Suppressor macrophage (primary cell): Measurements from ENCODE around the gene MCRIP2.
A peak's percentile ranks its signal among the peaks of the same experiment; 100 is the strongest.
"Not testable (repeated sequence)": the region's sequence is repeated elsewhere in the genome, so short reads cannot be mapped to it uniquely, and the experiment has no call there.

Experiments
- DNase-seq, 4 experiments: peaks; one replicate each; pipeline ENCODE4 v3.0.0-alpha.2; 2020 to 2022

The MCRIP2 gene

DNA sequence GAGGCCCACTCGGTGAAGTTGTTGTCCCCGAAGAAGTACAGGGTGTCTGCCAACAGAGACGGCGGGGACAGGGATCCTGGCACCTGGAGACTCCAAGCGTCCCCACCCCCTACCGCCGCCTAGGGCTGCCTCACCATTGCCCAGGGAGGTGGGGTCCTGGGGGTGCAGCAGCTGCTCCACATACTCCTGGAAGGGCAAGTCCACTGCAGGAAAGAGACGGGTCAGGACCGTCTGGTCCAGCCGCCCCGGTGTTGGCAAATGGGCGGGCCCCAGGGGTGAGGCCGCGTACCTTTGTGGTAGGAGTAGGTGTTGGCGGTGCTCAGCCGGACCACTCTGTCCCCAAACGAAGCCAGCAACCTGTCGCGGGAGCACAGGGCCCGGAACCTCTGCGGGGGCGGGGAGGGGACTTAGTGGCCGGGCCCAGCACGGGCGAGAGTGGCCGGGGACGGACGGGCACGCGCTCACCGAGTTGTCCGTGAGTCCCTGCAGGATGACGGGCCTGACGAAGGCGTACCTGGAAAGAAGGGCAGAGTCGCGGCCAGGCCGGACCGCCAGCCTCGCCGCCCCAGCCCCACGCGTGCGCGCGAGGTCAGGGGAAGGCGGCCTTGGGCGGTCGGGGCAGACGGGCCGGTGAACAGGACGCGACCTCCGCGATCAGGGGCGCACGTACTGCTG is 41.9 kb downstream of the MCRIP2 start:
- peak in 1 of 4 experiments; percentile 24 for DNase-seq

DNA sequence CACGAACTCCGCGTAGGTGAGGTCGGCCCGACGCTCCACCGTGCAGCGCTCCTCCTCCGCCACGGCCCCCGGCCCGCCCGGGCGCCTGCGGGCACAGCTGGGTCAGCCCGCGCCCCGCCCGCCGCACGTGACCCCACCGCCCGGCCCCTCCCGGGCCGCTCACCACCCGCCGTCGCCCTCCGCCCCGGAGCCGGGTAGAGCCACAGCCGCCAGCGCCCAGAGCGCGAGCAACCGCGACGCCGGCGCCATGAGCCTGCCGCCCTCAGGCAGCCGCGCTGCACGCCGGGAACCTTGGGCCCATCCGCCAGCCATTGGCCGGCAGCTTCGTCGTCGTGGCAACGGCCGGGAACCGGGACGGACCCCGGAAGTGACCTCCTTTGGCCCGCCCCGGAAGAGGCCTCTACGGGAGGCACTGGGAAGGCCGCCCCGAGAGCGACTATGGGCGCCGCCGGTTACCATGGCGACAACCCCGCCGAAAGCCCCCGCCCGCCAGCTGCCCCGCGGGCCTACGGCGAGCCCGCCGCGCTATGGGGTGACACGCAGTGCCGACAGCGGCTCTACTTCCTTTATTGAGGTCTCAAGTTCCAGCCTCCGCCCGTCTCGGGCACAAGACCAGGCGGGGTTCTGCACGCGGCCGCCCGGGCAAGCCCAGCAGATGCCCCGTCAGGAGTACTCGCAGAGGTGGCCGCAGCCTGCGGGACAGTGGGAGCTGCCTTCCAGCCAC is 42.6 kb downstream of the MCRIP2 start, which contains the start of gene JMJD8:
JMJD8 (minus strand) TSS at position 264 of the 724 bp plus-strand sequence; CDS start at position 249, 15 bp downstream.
- DNase-seq: peak; percentile 97 to 99 (median 98)

GRCh38 chr16:684961-685696 is 43.5 kb downstream of the MCRIP2 start:
- no peak for DNase-seq

GRCh38 chr16:685967-686366 is 44.3 kb downstream of the MCRIP2 start:
- DNase-seq: peak; percentile 42 to 76 (median 56)

- DNase-seq: no peak
Observed at GRCh38 chr16:686459-687260, 45.0 kb downstream of the MCRIP2 start.

- DNase-seq: no peak
Observed at GRCh38 chr16:687499-687898, 45.9 kb downstream of the MCRIP2 start.

- no peak for DNase-seq
Observed at GRCh38 chr16:689175-689897, 47.7 kb downstream of the MCRIP2 start.

GRCh38 chr16:691242-691641 is 49.6 kb downstream of the MCRIP2 start:
- not testable (repeated sequence) for DNase-seq

DNA sequence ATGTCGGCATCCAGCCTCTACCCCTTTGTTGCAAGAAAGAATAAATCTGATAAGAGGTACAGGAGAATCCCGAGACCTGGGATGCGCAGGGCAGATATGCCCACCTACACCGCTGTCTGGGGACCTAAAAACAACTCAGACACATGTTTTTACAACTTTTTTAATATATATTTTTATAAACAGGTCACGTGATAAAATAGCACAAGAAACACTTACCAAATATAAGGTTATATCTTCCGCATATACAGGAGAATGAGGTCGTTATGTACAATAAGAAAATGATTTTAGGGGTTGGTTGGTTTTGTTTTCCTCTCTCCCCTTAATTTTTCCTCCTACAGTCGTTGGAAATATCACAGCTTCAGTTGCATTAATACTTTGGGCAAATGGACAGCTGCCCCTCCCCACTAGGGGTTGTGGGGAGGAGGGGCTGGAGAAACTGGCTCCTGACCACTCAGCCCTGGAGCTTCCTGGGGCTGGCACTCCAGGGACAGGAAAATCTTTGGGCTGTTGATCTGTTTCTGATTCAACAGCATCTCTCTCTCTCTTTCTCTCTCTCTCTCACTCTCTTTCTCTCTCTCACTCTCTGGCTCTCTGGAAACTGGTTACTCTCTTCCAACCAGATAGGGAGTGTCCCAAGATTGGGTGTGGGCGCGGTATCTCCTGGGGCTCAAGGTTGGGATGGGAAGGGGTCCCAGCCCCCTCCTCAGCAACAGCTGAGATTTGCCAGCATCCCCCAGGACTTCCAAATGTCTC is 50.9 kb downstream of the MCRIP2 start:
- no peak for DNase-seq

DNA sequence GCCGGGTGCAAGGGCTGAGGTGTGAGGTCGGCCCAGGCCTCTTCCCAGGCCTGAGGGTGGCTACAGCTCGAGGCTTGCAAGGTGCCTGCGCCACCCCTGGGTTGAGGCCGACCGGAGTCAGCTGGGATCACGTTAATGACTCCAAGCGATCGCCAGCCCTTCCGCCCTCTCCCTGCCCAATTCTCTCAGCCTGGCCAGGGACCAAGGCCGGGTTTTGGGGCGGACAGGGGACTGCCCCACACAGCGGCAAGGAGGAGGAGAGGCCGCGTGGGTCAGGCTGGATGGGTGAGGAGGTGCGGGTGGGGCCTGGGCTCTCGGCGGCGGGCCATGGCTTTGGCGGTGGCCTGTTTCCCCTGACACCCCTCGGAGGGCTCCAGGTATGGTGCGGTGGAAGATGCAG is 51.7 kb downstream of the MCRIP2 start:
- DNase-seq: no peak

DNA sequence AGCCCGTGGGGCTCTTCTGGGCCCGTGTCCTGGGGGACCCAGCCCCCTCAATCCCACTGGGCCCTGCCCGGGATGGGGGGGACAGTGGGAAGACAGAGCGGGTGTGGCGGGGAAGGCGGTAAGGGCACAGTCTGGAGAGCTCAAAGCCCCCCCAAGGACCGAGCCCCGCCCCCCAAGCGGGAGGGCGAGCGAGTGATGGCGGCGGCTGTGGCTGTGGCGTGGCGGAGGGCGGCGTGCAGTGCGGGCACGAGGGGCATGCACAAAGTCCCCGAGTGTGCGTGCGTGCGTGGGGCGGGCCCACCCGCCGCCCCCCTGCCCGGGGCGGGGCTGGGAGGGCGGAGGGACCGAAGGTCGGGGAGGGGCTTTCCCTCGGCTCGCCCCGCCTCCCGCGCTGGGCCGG is 52.1 kb downstream of the MCRIP2 start:
- no peak for DNase-seq

GRCh38 chr16:694187-694862 is 52.7 kb downstream of the MCRIP2 start:
- DNase-seq: peak in 1 of 4 experiments; percentile 26

DNA sequence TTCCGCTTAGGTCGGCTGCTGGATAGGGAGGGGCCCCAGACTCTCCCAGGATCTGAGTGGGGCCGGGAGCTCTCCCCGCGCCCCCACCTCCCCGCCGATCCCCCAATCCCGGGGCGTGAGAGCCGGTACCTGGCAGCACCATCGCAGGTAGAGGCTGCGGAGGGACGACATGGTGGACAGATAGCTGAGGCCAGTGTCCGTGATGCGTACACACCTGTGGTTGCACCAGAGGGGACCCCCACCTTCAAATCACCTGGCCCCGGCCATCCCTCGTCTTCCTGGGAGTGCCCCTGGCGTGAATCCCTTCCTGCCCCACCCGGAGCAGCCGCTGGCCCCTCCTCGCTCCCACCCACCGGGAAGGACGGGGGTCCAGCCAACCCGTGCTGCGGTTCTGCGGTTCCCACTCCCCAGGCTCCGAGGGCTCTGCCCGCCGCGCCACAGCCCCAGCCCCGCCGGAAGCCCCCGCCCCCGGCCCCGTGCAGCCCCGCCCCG is 53.3 kb downstream of the MCRIP2 start:
- no peak for DNase-seq

- peak in 3 of 4 experiments; percentile 14 to 48 (median 24) for DNase-seq
Observed at GRCh38 chr16:695355-696089, 53.9 kb downstream of the MCRIP2 start.
